DND-41 (cell line): ENCODE measurements around the gene ACAT2.

Experiments used
- EZH2 ChIP-seq: IDR thresholded peaks from 3 replicates; pipeline ENCODE4 v1.6.1; 2012; ENCODE audit warnings: borderline replicate concordance, low read depth, mild to moderate bottlenecking, moderate library complexity, low read length, inconsistent platforms; ENCODE audit not compliant: severe bottlenecking
- TF ChIP-seq, protein P1 (sequence below): IDR thresholded peaks from 2 replicates; pipeline ENCODE4 v1.5.1; 2012; ENCODE audit warnings: borderline replicate concordance, low read length, moderate library complexity, mild to moderate bottlenecking; ENCODE audit not compliant: poor library complexity, severe bottlenecking; ENCODE audit errors: extremely low read depth

- TF ChIP-seq, protein P1, sequence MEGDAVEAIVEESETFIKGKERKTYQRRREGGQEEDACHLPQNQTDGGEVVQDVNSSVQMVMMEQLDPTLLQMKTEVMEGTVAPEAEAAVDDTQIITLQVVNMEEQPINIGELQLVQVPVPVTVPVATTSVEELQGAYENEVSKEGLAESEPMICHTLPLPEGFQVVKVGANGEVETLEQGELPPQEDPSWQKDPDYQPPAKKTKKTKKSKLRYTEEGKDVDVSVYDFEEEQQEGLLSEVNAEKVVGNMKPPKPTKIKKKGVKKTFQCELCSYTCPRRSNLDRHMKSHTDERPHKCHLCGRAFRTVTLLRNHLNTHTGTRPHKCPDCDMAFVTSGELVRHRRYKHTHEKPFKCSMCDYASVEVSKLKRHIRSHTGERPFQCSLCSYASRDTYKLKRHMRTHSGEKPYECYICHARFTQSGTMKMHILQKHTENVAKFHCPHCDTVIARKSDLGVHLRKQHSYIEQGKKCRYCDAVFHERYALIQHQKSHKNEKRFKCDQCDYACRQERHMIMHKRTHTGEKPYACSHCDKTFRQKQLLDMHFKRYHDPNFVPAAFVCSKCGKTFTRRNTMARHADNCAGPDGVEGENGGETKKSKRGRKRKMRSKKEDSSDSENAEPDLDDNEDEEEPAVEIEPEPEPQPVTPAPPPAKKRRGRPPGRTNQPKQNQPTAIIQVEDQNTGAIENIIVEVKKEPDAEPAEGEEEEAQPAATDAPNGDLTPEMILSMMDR = no peak
- no peak for TF ChIP-seq EZH2
These were observed 47.4 kb upstream of the ACAT2 start for GRCh38 chr6:159714404-159714803.
